ENCODE data around the gene YBEY.

DNA sequence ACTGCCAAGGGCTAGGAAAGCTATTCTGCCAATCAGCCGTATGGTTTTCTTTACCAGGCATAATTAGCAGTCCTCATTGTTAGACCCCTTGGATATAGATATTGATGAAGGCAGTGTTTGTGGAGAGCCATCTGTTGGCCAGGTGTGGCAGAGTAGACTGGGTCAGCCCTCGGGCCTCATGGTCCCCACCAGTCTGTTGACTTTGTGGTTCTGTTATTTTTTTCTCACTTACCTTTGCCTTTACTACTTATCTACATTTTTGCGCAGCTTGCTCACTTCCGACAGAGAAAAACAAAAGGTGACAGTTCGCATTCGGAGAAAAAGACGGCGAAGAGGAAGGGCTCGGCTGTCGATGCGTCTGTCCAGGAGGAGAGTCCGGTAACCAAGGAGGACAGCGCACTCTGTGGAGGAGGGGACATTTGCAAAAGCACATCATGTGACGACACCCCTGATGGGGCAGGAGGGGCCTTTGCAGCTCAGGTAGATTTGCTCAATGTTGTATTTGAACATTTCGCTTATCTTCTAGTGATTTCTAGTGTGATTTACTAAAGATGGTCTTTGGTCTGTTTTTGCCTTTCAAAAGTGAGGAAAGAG lies 40.1 kb downstream of the YBEY start:
- no peak for TF ChIP-seq CTCF (IDR thresholded peaks at IDR 0.05)
- no peak for TF ChIP-seq POLR2AphosphoS5 (IDR thresholded peaks at IDR 0.05)

Data from transverse colon (tissue), 4 donors.